GM12878 (cell line): ENCODE data around the gene ANGEL1. TPM values are rescaled to one million over a fixed set of nuclear protein-coding genes. Genes with fewer than 3 reads are reported as not detected.

Source experiments
- ATAC-seq: fragments of 200-7000 bp; cut with Tn5 transposase; 3 replicates; pipeline ENCODE4 v1.9.1; 2020; ENCODE audit warnings: mild to moderate bottlenecking, moderate library complexity
- BruUV-seq: library from RNA; stranded (reverse); fragments of 400-500 nt; replicated peaks from 2 replicates; lab custom pipeline; 2021; lab: Mats Ljungman, UMichigan
- CTCF ChIA-PET: fragments of 300-600 bp; sonication (Branson Sonifier 250); formaldehyde crosslinking; extraction: SDS; loops from one replicate; lab custom pipeline; 2021; ENCODE audit warnings: inconsistent platforms; lab: Yijun Ruan, JAX
- POLR2A ChIA-PET: fragments of 350-600 bp; formaldehyde crosslinking; extraction: SDS; loops from one replicate; lab custom pipeline; 2021; ENCODE audit warnings: inconsistent platforms; lab: Charles Lee
- RAD21 ChIA-PET: fragments of 300-600 bp; sonication (Branson Sonifier 250); formaldehyde crosslinking; loops from one replicate; lab custom pipeline; 2023; ENCODE audit warnings: antibody characterized with exemption; ENCODE audit not compliant: unreplicated experiment; lab: Charles Lee
- SMC1A ChIA-PET: fragments of 300-600 bp; sonication (Branson Sonifier 250); formaldehyde crosslinking; loops from one replicate; lab custom pipeline; 2023; ENCODE audit not compliant: unreplicated experiment, uncharacterized antibody; lab: Charles Lee
- DNase-seq: peaks from one replicate; pipeline ENCODE4 v3.0.0-alpha.2; 2011; ENCODE audit warnings: low read depth, low spot score
- FAIRE-seq: peaks from 3 replicates; lab custom pipeline; 2011; peaks lifted over from hg19 to GRCh38; lab: Jason Lieb, UNC
- H2AFZ ChIP-seq: 2 replicates; pipeline ENCODE4 v1.6.0; 2011; ENCODE audit warnings: low read depth, low read length, control low read depth; ENCODE audit not compliant: control insufficient read depth
- H3K27ac ChIP-seq: 2 replicates; pipeline ENCODE4 v1.5.1; 2011; ENCODE audit warnings: control low read depth; ENCODE audit not compliant: control insufficient read depth, insufficient read depth
- H3K27me3 ChIP-seq, 2 experiments: replicated peaks in 1 of 2; 2 replicates each; pipeline versions ENCODE4 v1.6.0 to v1.6.1; 2011; ENCODE audit warnings: low read length in 1 of 2; ENCODE audit not compliant: control insufficient read depth in 2 of 2, insufficient read depth in 2 of 2
- H3K36me3 ChIP-seq, 2 experiments: 2 replicates each; pipeline ENCODE4 v1.5.1; 2011; ENCODE audit warnings: low read length in 1 of 2; ENCODE audit not compliant: control insufficient read depth in 2 of 2, insufficient read depth in 2 of 2
- H3K4me1 ChIP-seq: 2 replicates; pipeline ENCODE4 v1.6.1; 2011; ENCODE audit warnings: mild to moderate bottlenecking, low read length, moderate library complexity, mixed read lengths; ENCODE audit not compliant: control insufficient read depth, insufficient read depth
- H3K4me2 ChIP-seq: 2 replicates; pipeline ENCODE4 v1.6.0; 2011; ENCODE audit warnings: control low read depth; ENCODE audit not compliant: control insufficient read depth, insufficient read depth
- H3K4me3 ChIP-seq: fragments of 200-600 bp; sonication (generic); 2 replicates; pipeline ENCODE4 v1.5.1; 2016
- H3K79me2 ChIP-seq: 2 replicates; pipeline ENCODE4 v1.6.0; 2011; ENCODE audit warnings: low read length; ENCODE audit not compliant: control insufficient read depth, insufficient read depth
- H3K9ac ChIP-seq: 2 replicates; pipeline ENCODE4 v1.8.0; 2011; ENCODE audit warnings: low read length, control low read depth, mixed read lengths; ENCODE audit not compliant: control insufficient read depth, insufficient read depth
- H3K9me3 ChIP-seq: replicated peaks from 3 replicates; pipeline ENCODE4 v1.5.1; 2011; ENCODE audit warnings: mild to moderate bottlenecking, low read length; ENCODE audit not compliant: control insufficient read depth, insufficient read depth
- H4K20me1 ChIP-seq: 2 replicates; pipeline ENCODE4 v1.6.0; 2011; ENCODE audit not compliant: control insufficient read depth, insufficient read depth
- BCL11A ChIP-seq: IDR thresholded peaks from 2 replicates; pipeline ENCODE4 v1.6.1; 2011; ENCODE audit warnings: low read depth, low read length
- BMI1 ChIP-seq: fragments of 450-650 bp; IDR thresholded peaks from 2 replicates; pipeline ENCODE4 v1.6.1; 2016; ENCODE audit warnings: mild to moderate bottlenecking, moderate library complexity, borderline replicate concordance
- EP300 ChIP-seq, 2 experiments: fragments of 150-350 bp in 1 of 2; IDR thresholded peaks; 2 replicates each; pipeline ENCODE4 v1.6.1; 2011 to 2012; ENCODE audit warnings: low read depth in 2 of 2, low read length in 2 of 2, borderline replicate concordance in 1 of 2, improper control_type of control experiment in 1 of 2, inconsistent platforms in 1 of 2; ENCODE audit not compliant: control insufficient read depth in 1 of 2
- MEF2A ChIP-seq: IDR thresholded peaks from 2 replicates; pipeline ENCODE4 v1.6.1; 2011; ENCODE audit warnings: low read depth, mild to moderate bottlenecking, low read length, moderate library complexity; ENCODE audit not compliant: insufficient read depth
- MXI1 ChIP-seq: fragments of 150-350 bp; IDR thresholded peaks from 2 replicates; pipeline ENCODE4 v1.6.1; 2011; ENCODE audit warnings: low read depth, mild to moderate bottlenecking, inconsistent platforms, low read length, improper control_type of control experiment
- NFYB ChIP-seq: IDR thresholded peaks from 2 replicates; pipeline ENCODE4 v1.6.1; 2011; ENCODE audit warnings: low read depth, mild to moderate bottlenecking, low read length, improper control_type of control experiment, moderate library complexity; ENCODE audit not compliant: insufficient read depth
- NRF1 ChIP-seq: conservative IDR thresholded peaks from 2 replicates; pipeline ENCODE4 v1.6.1; 2011; ENCODE audit warnings: mild to moderate bottlenecking, low read depth, low read length, improper control_type of control experiment
- POLR2A ChIP-seq: IDR thresholded peaks from 2 replicates; pipeline ENCODE4 v1.6.1; 2011; ENCODE audit warnings: low read depth, mild to moderate bottlenecking, low read length
- RB1 ChIP-seq: fragments of 450-650 bp; formaldehyde crosslinking; IDR thresholded peaks from 2 replicates; pipeline ENCODE4 v1.6.1; 2017; ENCODE audit warnings: mild to moderate bottlenecking, borderline replicate concordance
- RUNX3 ChIP-seq: IDR thresholded peaks from 2 replicates; pipeline ENCODE4 v1.6.1; 2012; ENCODE audit warnings: low read length, inconsistent platforms
- SREBF1 ChIP-seq: IDR thresholded peaks from 2 replicates; pipeline ENCODE4 v1.6.1; 2012; ENCODE audit warnings: mild to moderate bottlenecking, low read length
- STAT1 ChIP-seq: fragments of 450-650 bp; conservative IDR thresholded peaks from 2 replicates; pipeline ENCODE4 v1.6.1; 2014; ENCODE audit warnings: antibody characterized with exemption, mild to moderate bottlenecking
- WGBS: methylation state at CpG from one replicate; pipeline ENCODE4 v1.1.6; 2016; ENCODE audit warnings: low lambda C conversion rate; ENCODE audit not compliant: insufficient replicate concordance, insufficient coverage; ENCODE audit errors: missing lambda C conversion rate; 5-methylcytosine and 5-hydroxymethylcytosine counted together
- in situ Hi-C: fragments of 300-500 bp; cut with MboI; formaldehyde crosslinking; loops from 9 replicates; pipeline ENCODE4 v1.14.3; 2018; ENCODE audit warnings: mixed read lengths
- intact Hi-C: fragments of 100-400 bp; cut with micrococcal nuclease; formaldehyde crosslinking; loops from one replicate; pipeline ENCODE4 v1.14.2; 2022; ENCODE audit not compliant: unreplicated experiment
- polyA plus RNA-seq, 11 experiments: library from polyadenylated mRNA; depleted of rRNA in 4 of 11; unstranded in 6 of 11; stranded (reverse) in 5 of 11; fragments of >200 nt; fragmentation: Nextera tagmentation in 4 of 11; fragmentation: Illumina TruSeq in 1 of 11; extraction: Ambion mirVana in 4 of 11; extraction: Trizol in 1 of 11; gene quantifications; 1 replicate in 1 of 11; 2 replicates in 10 of 11; pipeline versions ENCODE4 v1.2.1 to v1.2.3, GENCODE V29; 2011 to 2016; ENCODE audit warnings: inconsistent platforms in 2 of 11, missing spikeins in 2 of 11, low read depth in 1 of 11
- total RNA-seq, 4 experiments: library from RNA; depleted of rRNA in 3 of 4; stranded (reverse); fragments of >200 nt in 3 of 4; fragmentation: Illumina TruSeq in 1 of 4; extraction: Trizol in 1 of 4; gene quantifications; 2 replicates each; pipeline versions ENCODE4 v1.2.1 to v1.2.3, GENCODE V29; 2013 to 2021
- TF ChIP-seq, protein P1 (sequence below): IDR thresholded peaks from 2 replicates; pipeline ENCODE4 v1.6.1; 2012; ENCODE audit warnings: improper control_type of control experiment, low read depth, low read length; ENCODE audit not compliant: insufficient replicate concordance
- TF ChIP-seq, protein P2 (sequence below): fragments of 450-650 bp; IDR thresholded peaks from 2 replicates; pipeline ENCODE4 v1.6.1; 2017; ENCODE audit warnings: mild to moderate bottlenecking, moderate library complexity

The ANGEL1 gene
- total and polyA plus RNA-seq, 10 of the 15 experiments (the other 5 are each of a cell fraction or from before 2014, with no cell fraction given), result 1.7 to 29.7 (median 12.3) TPM

- no peak overlapping the region for H3K4me3 ChIP-seq
- WGBS, result 96% methylated on average over 2 of the region's 2 CpGs
- no peaks in the 10 kb centered on the region for H3K79me2 ChIP-seq
- no peaks in the 10 kb centered on the region for H4K20me1 ChIP-seq
- no peaks in the 10 kb centered on the region for H3K9me3 ChIP-seq
- TF ChIP-seq MEF2A (no peak), NFYB (no peak), NRF1 (no peak), BMI1 (no peak), EP300 (IDR thresholded peaks at IDR 0.05; ENCODE audit: borderline replicate concordance in 1 of 2, control insufficient read depth in 1 of 2, low read depth in 2 of 2, low read length in 2 of 2) (no peak), MXI1 (no peak), RUNX3 (no peak), RB1 (no peak), SREBF1 (no peak), STAT1 (no peak), BCL11A (no peak), POLR2A (no peak)
- TF ChIP-seq, protein P1, sequence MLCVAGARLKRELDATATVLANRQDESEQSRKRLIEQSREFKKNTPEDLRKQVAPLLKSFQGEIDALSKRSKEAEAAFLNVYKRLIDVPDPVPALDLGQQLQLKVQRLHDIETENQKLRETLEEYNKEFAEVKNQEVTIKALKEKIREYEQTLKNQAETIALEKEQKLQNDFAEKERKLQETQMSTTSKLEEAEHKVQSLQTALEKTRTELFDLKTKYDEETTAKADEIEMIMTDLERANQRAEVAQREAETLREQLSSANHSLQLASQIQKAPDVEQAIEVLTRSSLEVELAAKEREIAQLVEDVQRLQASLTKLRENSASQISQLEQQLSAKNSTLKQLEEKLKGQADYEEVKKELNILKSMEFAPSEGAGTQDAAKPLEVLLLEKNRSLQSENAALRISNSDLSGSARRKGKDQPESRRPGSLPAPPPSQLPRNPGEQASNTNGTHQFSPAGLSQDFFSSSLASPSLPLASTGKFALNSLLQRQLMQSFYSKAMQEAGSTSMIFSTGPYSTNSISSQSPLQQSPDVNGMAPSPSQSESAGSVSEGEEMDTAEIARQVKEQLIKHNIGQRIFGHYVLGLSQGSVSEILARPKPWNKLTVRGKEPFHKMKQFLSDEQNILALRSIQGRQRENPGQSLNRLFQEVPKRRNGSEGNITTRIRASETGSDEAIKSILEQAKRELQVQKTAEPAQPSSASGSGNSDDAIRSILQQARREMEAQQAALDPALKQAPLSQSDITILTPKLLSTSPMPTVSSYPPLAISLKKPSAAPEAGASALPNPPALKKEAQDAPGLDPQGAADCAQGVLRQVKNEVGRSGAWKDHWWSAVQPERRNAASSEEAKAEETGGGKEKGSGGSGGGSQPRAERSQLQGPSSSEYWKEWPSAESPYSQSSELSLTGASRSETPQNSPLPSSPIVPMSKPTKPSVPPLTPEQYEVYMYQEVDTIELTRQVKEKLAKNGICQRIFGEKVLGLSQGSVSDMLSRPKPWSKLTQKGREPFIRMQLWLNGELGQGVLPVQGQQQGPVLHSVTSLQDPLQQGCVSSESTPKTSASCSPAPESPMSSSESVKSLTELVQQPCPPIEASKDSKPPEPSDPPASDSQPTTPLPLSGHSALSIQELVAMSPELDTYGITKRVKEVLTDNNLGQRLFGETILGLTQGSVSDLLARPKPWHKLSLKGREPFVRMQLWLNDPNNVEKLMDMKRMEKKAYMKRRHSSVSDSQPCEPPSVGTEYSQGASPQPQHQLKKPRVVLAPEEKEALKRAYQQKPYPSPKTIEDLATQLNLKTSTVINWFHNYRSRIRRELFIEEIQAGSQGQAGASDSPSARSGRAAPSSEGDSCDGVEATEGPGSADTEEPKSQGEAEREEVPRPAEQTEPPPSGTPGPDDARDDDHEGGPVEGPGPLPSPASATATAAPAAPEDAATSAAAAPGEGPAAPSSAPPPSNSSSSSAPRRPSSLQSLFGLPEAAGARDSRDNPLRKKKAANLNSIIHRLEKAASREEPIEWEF, result no peak
- TF ChIP-seq, protein P2, sequence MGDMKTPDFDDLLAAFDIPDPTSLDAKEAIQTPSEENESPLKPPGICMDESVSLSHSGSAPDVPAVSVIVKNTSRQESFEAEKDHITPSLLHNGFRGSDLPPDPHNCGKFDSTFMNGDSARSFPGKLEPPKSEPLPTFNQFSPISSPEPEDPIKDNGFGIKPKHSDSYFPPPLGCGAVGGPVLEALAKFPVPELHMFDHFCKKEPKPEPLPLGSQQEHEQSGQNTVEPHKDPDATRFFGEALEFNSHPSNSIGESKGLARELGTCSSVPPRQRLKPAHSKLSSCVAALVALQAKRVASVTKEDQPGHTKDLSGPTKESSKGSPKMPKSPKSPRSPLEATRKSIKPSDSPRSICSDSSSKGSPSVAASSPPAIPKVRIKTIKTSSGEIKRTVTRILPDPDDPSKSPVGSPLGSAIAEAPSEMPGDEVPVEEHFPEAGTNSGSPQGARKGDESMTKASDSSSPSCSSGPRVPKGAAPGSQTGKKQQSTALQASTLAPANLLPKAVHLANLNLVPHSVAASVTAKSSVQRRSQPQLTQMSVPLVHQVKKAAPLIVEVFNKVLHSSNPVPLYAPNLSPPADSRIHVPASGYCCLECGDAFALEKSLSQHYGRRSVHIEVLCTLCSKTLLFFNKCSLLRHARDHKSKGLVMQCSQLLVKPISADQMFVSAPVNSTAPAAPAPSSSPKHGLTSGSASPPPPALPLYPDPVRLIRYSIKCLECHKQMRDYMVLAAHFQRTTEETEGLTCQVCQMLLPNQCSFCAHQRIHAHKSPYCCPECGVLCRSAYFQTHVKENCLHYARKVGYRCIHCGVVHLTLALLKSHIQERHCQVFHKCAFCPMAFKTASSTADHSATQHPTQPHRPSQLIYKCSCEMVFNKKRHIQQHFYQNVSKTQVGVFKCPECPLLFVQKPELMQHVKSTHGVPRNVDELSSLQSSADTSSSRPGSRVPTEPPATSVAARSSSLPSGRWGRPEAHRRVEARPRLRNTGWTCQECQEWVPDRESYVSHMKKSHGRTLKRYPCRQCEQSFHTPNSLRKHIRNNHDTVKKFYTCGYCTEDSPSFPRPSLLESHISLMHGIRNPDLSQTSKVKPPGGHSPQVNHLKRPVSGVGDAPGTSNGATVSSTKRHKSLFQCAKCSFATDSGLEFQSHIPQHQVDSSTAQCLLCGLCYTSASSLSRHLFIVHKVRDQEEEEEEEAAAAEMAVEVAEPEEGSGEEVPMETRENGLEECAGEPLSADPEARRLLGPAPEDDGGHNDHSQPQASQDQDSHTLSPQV, result no peak
- H3K27me3 ChIP-seq, result no peaks in the 10 kb centered on the region
- DNase-seq (no peak), ATAC-seq (no peak), FAIRE-seq (no peak)
- ChIA-PET SMC1A (no interaction called here), POLR2A (interaction anchor here (0.7 kb wide), 1 partner anchor 281 kb away, joined by 8 read pairs; no protein-coding TSS in a partner anchor), RAD21 (no interaction called here), CTCF (interaction anchor here (1.6 to 8.9 kb wide), 3 partner anchors 25 to 284 kb away, joined by 5 to 136 read pairs (median 6); no protein-coding TSS in a partner anchor)
- H3K27ac ChIP-seq, result no peak overlapping the region
- peaks cover 12 to 14% of the 10 kb centered on the region in 2 experiments for H3K36me3 ChIP-seq
- BruUV-seq, result no TSS peak
- no peak overlapping the region for H3K4me2 ChIP-seq
- no peak overlapping the region for H3K9ac ChIP-seq
- intact Hi-C loops (no loop called here), in situ Hi-C loops (no loop called here)
- H2AFZ ChIP-seq, result no peak overlapping the region
- peaks cover 15% of the 10 kb centered on the region for H3K4me1 ChIP-seq
Observed at GRCh38 chr14:76786601-76787000, 26.1 kb downstream of the ANGEL1 start.
